ENCODE measurements around the gene ACTL8.

ACTL8 gene

GRCh38 chr1:17795836-17796645 is 40.9 kb downstream of the ACTL8 start:
- no peak overlapping the region for H3K27ac ChIP-seq (ENCODE audit: insufficient read depth, low read length, poor library complexity, severe bottlenecking)
- no peak for DNase-seq
- no peaks in the 10 kb centered on the region for H3K9me3 ChIP-seq (ENCODE audit: control insufficient read depth, low read length)
- H3K27me3 ChIP-seq (replicated peaks; ENCODE audit: control insufficient read depth, insufficient read depth, low read length, poor library complexity, severe bottlenecking), result no peaks in the 10 kb centered on the region
- H3K4me3 ChIP-seq (ENCODE audit: insufficient read depth, low read depth, low read length, poor library complexity, severe bottlenecking), result no peak overlapping the region
- no peaks in the 10 kb centered on the region for H3K4me1 ChIP-seq (ENCODE audit: control insufficient read depth, insufficient read depth, low read length, poor library complexity, severe bottlenecking)
- no peaks in the 10 kb centered on the region for H3K36me3 ChIP-seq (ENCODE audit: control insufficient read depth, insufficient read depth, low read length)

- Histone ChIP-seq H3K36me3 (ENCODE audit: control insufficient read depth, insufficient read depth, low read length) (no peaks in the 10 kb centered on the region), H3K9me3 (ENCODE audit: control insufficient read depth, low read length) (no peaks in the 10 kb centered on the region), H3K4me1 (ENCODE audit: control insufficient read depth, insufficient read depth, low read length, poor library complexity, severe bottlenecking) (no peaks in the 10 kb centered on the region), H3K27ac (ENCODE audit: insufficient read depth, low read length, poor library complexity, severe bottlenecking) (no peak overlapping the region), H3K27me3 (replicated peaks; ENCODE audit: control insufficient read depth, insufficient read depth, low read length, poor library complexity, severe bottlenecking) (no peaks in the 10 kb centered on the region), H3K4me3 (ENCODE audit: insufficient read depth, low read depth, low read length, poor library complexity, severe bottlenecking) (no peak overlapping the region)
- no peak for DNase-seq
Observed at GRCh38 chr1:17797478-17797877, 42.3 kb downstream of the ACTL8 start.

GRCh38 chr1:17798011-17798410 is 42.9 kb downstream of the ACTL8 start:
- no peaks in the 10 kb centered on the region for H3K27me3 ChIP-seq (replicated peaks; ENCODE audit: control insufficient read depth, insufficient read depth, low read length, poor library complexity, severe bottlenecking)
- H3K4me3 ChIP-seq (ENCODE audit: insufficient read depth, low read depth, low read length, poor library complexity, severe bottlenecking), result no peak overlapping the region

GRCh38 chr1:17798799-17799382 is 43.8 kb downstream of the ACTL8 start:
- no peaks in the 10 kb centered on the region for H3K4me1 ChIP-seq (ENCODE audit: control insufficient read depth, insufficient read depth, low read length, poor library complexity, severe bottlenecking)
- H3K9me3 ChIP-seq (ENCODE audit: control insufficient read depth, low read length), result no peaks in the 10 kb centered on the region
- no peak overlapping the region for H3K27ac ChIP-seq (ENCODE audit: insufficient read depth, low read length, poor library complexity, severe bottlenecking)
- DNase-seq, result no peak
- no peaks in the 10 kb centered on the region for H3K27me3 ChIP-seq (replicated peaks; ENCODE audit: control insufficient read depth, insufficient read depth, low read length, poor library complexity, severe bottlenecking)
- no peaks in the 10 kb centered on the region for H3K36me3 ChIP-seq (ENCODE audit: control insufficient read depth, insufficient read depth, low read length)
- H3K4me3 ChIP-seq (ENCODE audit: insufficient read depth, low read depth, low read length, poor library complexity, severe bottlenecking), result no peak overlapping the region

More at GRCh38 chr1:17798011-17798410, 42.9 kb downstream of the ACTL8 start:
- Histone ChIP-seq H3K36me3 (ENCODE audit: control insufficient read depth, insufficient read depth, low read length) (no peaks in the 10 kb centered on the region), H3K27ac (ENCODE audit: insufficient read depth, low read length, poor library complexity, severe bottlenecking) (no peak overlapping the region), H3K9me3 (ENCODE audit: control insufficient read depth, low read length) (no peaks in the 10 kb centered on the region), H3K4me1 (ENCODE audit: control insufficient read depth, insufficient read depth, low read length, poor library complexity, severe bottlenecking) (no peaks in the 10 kb centered on the region)
- DNase-seq, result no peak

GRCh38 chr1:17799642-17800041 is 44.5 kb downstream of the ACTL8 start:
- H3K4me1 ChIP-seq (ENCODE audit: control insufficient read depth, insufficient read depth, low read length, poor library complexity, severe bottlenecking), result no peaks in the 10 kb centered on the region
- H3K9me3 ChIP-seq (ENCODE audit: control insufficient read depth, low read length), result no peaks in the 10 kb centered on the region
- no peak overlapping the region for H3K4me3 ChIP-seq (ENCODE audit: insufficient read depth, low read depth, low read length, poor library complexity, severe bottlenecking)
- H3K27ac ChIP-seq (ENCODE audit: insufficient read depth, low read length, poor library complexity, severe bottlenecking), result no peak overlapping the region
- H3K36me3 ChIP-seq (ENCODE audit: control insufficient read depth, insufficient read depth, low read length), result no peaks in the 10 kb centered on the region
- no peaks in the 10 kb centered on the region for H3K27me3 ChIP-seq (replicated peaks; ENCODE audit: control insufficient read depth, insufficient read depth, low read length, poor library complexity, severe bottlenecking)
- no peak for DNase-seq

GRCh38 chr1:17802164-17802563 is 47.0 kb downstream of the ACTL8 start:
- Histone ChIP-seq H3K27me3 (replicated peaks; ENCODE audit: control insufficient read depth, insufficient read depth, low read length, poor library complexity, severe bottlenecking) (no peaks in the 10 kb centered on the region), H3K36me3 (ENCODE audit: control insufficient read depth, insufficient read depth, low read length) (no peaks in the 10 kb centered on the region), H3K27ac (ENCODE audit: insufficient read depth, low read length, poor library complexity, severe bottlenecking) (no peak overlapping the region), H3K4me3 (ENCODE audit: insufficient read depth, low read depth, low read length, poor library complexity, severe bottlenecking) (no peak overlapping the region), H3K9me3 (ENCODE audit: control insufficient read depth, low read length) (no peaks in the 10 kb centered on the region), H3K4me1 (ENCODE audit: control insufficient read depth, insufficient read depth, low read length, poor library complexity, severe bottlenecking) (no peaks in the 10 kb centered on the region)
- no peak for DNase-seq

GRCh38 chr1:17802945-17803344 is 47.8 kb downstream of the ACTL8 start:
- no peaks in the 10 kb centered on the region for H3K4me1 ChIP-seq (ENCODE audit: control insufficient read depth, insufficient read depth, low read length, poor library complexity, severe bottlenecking)
- H3K9me3 ChIP-seq (ENCODE audit: control insufficient read depth, low read length), result no peaks in the 10 kb centered on the region
- no peaks in the 10 kb centered on the region for H3K36me3 ChIP-seq (ENCODE audit: control insufficient read depth, insufficient read depth, low read length)
- no peak overlapping the region for H3K27ac ChIP-seq (ENCODE audit: insufficient read depth, low read length, poor library complexity, severe bottlenecking)
- no peak overlapping the region for H3K4me3 ChIP-seq (ENCODE audit: insufficient read depth, low read depth, low read length, poor library complexity, severe bottlenecking)
- DNase-seq, result no peak
- H3K27me3 ChIP-seq (replicated peaks; ENCODE audit: control insufficient read depth, insufficient read depth, low read length, poor library complexity, severe bottlenecking), result no peaks in the 10 kb centered on the region

GRCh38 chr1:17805869-17806684 is 50.9 kb downstream of the ACTL8 start:
- Histone ChIP-seq H3K36me3 (ENCODE audit: control insufficient read depth, insufficient read depth, low read length) (no peaks in the 10 kb centered on the region), H3K4me3 (ENCODE audit: insufficient read depth, low read depth, low read length, poor library complexity, severe bottlenecking) (no peak overlapping the region), H3K9me3 (ENCODE audit: control insufficient read depth, low read length) (no peaks in the 10 kb centered on the region), H3K27me3 (replicated peaks; ENCODE audit: control insufficient read depth, insufficient read depth, low read length, poor library complexity, severe bottlenecking) (no peaks in the 10 kb centered on the region), H3K27ac (ENCODE audit: insufficient read depth, low read length, poor library complexity, severe bottlenecking) (no peak overlapping the region), H3K4me1 (ENCODE audit: control insufficient read depth, insufficient read depth, low read length, poor library complexity, severe bottlenecking) (no peaks in the 10 kb centered on the region)
- DNase-seq, result no peak

GRCh38 chr1:17808816-17809215 is 53.7 kb downstream of the ACTL8 start:
- Histone ChIP-seq H3K27me3 (replicated peaks; ENCODE audit: control insufficient read depth, insufficient read depth, low read length, poor library complexity, severe bottlenecking) (no peaks in the 10 kb centered on the region), H3K4me1 (ENCODE audit: control insufficient read depth, insufficient read depth, low read length, poor library complexity, severe bottlenecking) (no peaks in the 10 kb centered on the region), H3K27ac (ENCODE audit: insufficient read depth, low read length, poor library complexity, severe bottlenecking) (no peak overlapping the region), H3K9me3 (ENCODE audit: control insufficient read depth, low read length) (no peaks in the 10 kb centered on the region), H3K4me3 (ENCODE audit: insufficient read depth, low read depth, low read length, poor library complexity, severe bottlenecking) (no peak overlapping the region), H3K36me3 (ENCODE audit: control insufficient read depth, insufficient read depth, low read length) (no peaks in the 10 kb centered on the region)
- DNase-seq, result no peak

GRCh38 chr1:17810668-17811067 is 55.5 kb downstream of the ACTL8 start:
- Histone ChIP-seq H3K27ac (ENCODE audit: insufficient read depth, low read length, poor library complexity, severe bottlenecking) (no peak overlapping the region), H3K9me3 (ENCODE audit: control insufficient read depth, low read length) (no peaks in the 10 kb centered on the region), H3K4me3 (ENCODE audit: insufficient read depth, low read depth, low read length, poor library complexity, severe bottlenecking) (no peak overlapping the region), H3K36me3 (ENCODE audit: control insufficient read depth, insufficient read depth, low read length) (no peaks in the 10 kb centered on the region), H3K27me3 (replicated peaks; ENCODE audit: control insufficient read depth, insufficient read depth, low read length, poor library complexity, severe bottlenecking) (no peaks in the 10 kb centered on the region), H3K4me1 (ENCODE audit: control insufficient read depth, insufficient read depth, low read length, poor library complexity, severe bottlenecking) (no peaks in the 10 kb centered on the region)
- DNase-seq, result no peak
